ENCODE measurements around the gene DSCAML1. TPM values are rescaled to one million over a fixed set of nuclear protein-coding genes. Genes with fewer than 3 reads are reported as not detected.

Gene DSCAML1
- total RNA-seq, 1 experiment from 2014 or later = 0.15 TPM

GRCh38 chr11:117623831-117624271 is 173.2 kb downstream of the DSCAML1 start:
- no CpG with 5 or more reads among the region's 2 CpGs for WGBS (ENCODE audit: extremely low coverage, insufficient read length, low lambda C conversion rate)
- no peak for TF ChIP-seq CTCF (conservative IDR thresholded peaks at IDR 0.05)
- no peak overlapping the region for H3K56ac ChIP-seq (ENCODE audit: insufficient read length, low read depth, low read length)
- no peaks in the 10 kb centered on the region for H3K79me1 ChIP-seq (ENCODE audit: insufficient read depth, low read depth, low read length, poor library complexity, severe bottlenecking)
- H3K27me3 ChIP-seq (ENCODE audit: insufficient read depth, low read length) = no peaks in the 10 kb centered on the region
- no peak overlapping the region for H2AFZ ChIP-seq (ENCODE audit: low read length)
- no peak overlapping the region for H2BK120ac ChIP-seq (ENCODE audit: low read depth, low read length, poor library complexity, severe bottlenecking)
- no peaks in the 10 kb centered on the region for H3K23me2 ChIP-seq (ENCODE audit: insufficient read length, low read depth, low read length, poor library complexity, severe bottlenecking)
- no peaks in the 10 kb centered on the region for H3K9me3 ChIP-seq (ENCODE audit: control insufficient read depth, low read depth, low read length)
- Mint-ChIP-seq H3K9me3 (peaks cover 5 to 7% of the 10 kb centered on the region in 2 experiments), H3K4me3 (no peak overlapping the region), H3K27me3 (ENCODE audit: low read depth) (peaks cover 10% of the 10 kb centered on the region), H3K4me1 (peaks cover 1 to 25% of the 10 kb centered on the region in 2 experiments; a peak in 3 of 4 replicates), H3K27ac (no peak overlapping the region), H3K36me3 (ENCODE audit: insufficient read depth in 1 of 3, low read depth in 3 of 3) (peaks cover 0 to 7% (median 2%) of the 10 kb centered on the region in 3 experiments; a peak in 2 of 7 replicates)
- H3K4me2 ChIP-seq (ENCODE audit: insufficient read depth, insufficient read length, low read length) = no peak overlapping the region
- H2BK20ac ChIP-seq (ENCODE audit: low read depth, low read length, poor library complexity, severe bottlenecking) = no peak overlapping the region
- H3K14ac ChIP-seq (ENCODE audit: insufficient read depth, low read length) = no peak overlapping the region
- H4K5ac ChIP-seq (ENCODE audit: insufficient read length, low read depth, low read length) = no peak overlapping the region
- no peaks in the 10 kb centered on the region for H4K20me1 ChIP-seq (ENCODE audit: control insufficient read depth, insufficient read depth, insufficient read length)
- no peak overlapping the region for H3K23ac ChIP-seq (ENCODE audit: insufficient read length, low read depth, low read length)
- H2BK12ac ChIP-seq (ENCODE audit: insufficient read length, low read depth, low read length) = no peak overlapping the region
- no peak overlapping the region for H3K4ac ChIP-seq (ENCODE audit: low read depth, low read length)
- H3K18ac ChIP-seq (ENCODE audit: insufficient read length, low read depth, low read length) = no peak overlapping the region
- no peaks in the 10 kb centered on the region for H3K79me2 ChIP-seq (ENCODE audit: insufficient read depth, low read length)
- no peak overlapping the region for H2AK5ac ChIP-seq (ENCODE audit: insufficient read length, low read length)
- H4K91ac ChIP-seq (ENCODE audit: insufficient read length, low read depth, low read length) = no peak overlapping the region
- H4K8ac ChIP-seq (replicated peaks; ENCODE audit: insufficient read length, low read depth, low read length) = no peak overlapping the region
- no peak overlapping the region for H2BK15ac ChIP-seq (ENCODE audit: low read depth, low read length)
- H3T11ph ChIP-seq (ENCODE audit: low read length) = no peak overlapping the region
- DNase-seq = no peak
- H3K27ac ChIP-seq (ENCODE audit: insufficient read length, low read depth, low read length) = no peak overlapping the region
- H3K9ac ChIP-seq (ENCODE audit: extremely low read depth, insufficient read length, low read length) = no peak overlapping the region
- H3K4me1 ChIP-seq (ENCODE audit: insufficient read depth, low read length) = no peaks in the 10 kb centered on the region
- H2BK5ac ChIP-seq (ENCODE audit: insufficient read length, low read length) = no peak overlapping the region

Data from H9 (cell line).